DMS53 treated with DMSO at 0.1 percent for 48 hours (cell line): ENCODE measurements around the gene ELOVL2.
"Not testable (repeated sequence)": the region's sequence is repeated elsewhere in the genome, so short reads cannot be mapped to it uniquely, and the experiment has no call there.

Experiments used
- DNase-seq: peaks from one replicate; lab custom pipeline; 2025; ENCODE audit not compliant: unreplicated experiment; lab: John Stamatoyannopoulos, UW

ELOVL2 gene

GRCh38 chr6:11023032-11023431 lies 21.1 kb downstream of the ELOVL2 start:
- no peak for DNase-seq

GRCh38 chr6:11021714-11022113 lies 22.4 kb downstream of the ELOVL2 start:
- no peak for DNase-seq

DNA sequence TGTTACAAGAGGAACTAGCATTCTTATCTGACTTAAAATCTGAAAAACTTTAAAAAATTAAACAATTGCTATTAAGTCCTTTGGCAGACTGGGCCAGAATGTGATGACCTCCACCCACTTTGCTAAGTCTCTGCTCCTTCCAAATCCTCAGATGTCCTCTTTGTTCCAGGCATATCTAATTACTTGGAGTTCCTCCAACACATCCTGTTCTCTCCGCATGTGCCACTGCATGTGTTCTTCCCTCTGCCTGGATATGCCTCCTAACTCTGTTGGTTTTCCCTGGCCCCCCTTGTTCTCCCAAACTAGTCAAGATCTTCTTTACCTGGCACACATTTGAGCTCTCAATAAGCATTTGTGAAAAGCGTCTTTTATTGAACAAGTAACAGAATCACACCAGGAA lies 23.1 kb downstream of the ELOVL2 start:
- DNase-seq, result no peak

DNA sequence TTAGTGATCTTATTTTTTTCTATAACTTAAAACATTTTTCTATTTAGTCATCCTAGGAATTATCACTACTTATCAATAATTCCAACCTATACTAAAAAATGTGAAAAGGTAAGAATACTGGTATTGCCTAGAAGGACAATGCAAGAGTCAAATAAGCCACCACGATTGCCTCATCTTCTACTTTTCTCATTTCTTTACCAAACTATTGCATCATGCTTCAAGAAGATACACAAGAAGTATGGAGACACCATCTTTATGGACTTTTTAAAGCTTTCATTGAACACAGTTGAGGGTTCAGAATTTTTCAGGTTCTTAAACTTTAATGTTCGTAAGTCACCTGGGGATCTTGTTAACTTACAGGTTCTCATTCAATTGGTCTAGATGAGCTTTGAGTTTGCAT lies 25.9 kb downstream of the ELOVL2 start:
- no peak for DNase-seq

- no peak for DNase-seq
Measured at GRCh38 chr6:11017090-11017489, 27.0 kb downstream of the ELOVL2 start.

GRCh38 chr6:11016452-11016851 lies 27.7 kb downstream of the ELOVL2 start:
- no peak for DNase-seq

GRCh38 chr6:11015102-11015501 lies 29.0 kb downstream of the ELOVL2 start:
- DNase-seq, result no peak

DNA sequence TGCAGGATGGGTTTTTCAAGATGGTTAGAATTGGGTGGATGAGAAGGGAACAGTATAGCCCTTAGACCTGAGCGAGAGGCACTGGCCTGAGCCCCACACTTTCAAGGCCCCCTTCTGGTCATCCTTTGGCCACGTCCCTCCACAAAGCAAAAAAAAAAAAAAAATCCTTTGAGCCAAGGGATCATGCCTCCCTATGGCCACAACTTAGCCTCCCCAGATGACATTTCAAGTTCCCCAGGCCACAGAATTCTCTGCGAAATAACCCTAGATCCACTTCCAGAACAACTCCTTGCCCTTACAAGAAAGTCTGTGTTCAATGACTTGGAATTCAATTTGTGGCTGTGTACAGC lies 30.4 kb downstream of the ELOVL2 start:
- DNase-seq, result no peak

DNA sequence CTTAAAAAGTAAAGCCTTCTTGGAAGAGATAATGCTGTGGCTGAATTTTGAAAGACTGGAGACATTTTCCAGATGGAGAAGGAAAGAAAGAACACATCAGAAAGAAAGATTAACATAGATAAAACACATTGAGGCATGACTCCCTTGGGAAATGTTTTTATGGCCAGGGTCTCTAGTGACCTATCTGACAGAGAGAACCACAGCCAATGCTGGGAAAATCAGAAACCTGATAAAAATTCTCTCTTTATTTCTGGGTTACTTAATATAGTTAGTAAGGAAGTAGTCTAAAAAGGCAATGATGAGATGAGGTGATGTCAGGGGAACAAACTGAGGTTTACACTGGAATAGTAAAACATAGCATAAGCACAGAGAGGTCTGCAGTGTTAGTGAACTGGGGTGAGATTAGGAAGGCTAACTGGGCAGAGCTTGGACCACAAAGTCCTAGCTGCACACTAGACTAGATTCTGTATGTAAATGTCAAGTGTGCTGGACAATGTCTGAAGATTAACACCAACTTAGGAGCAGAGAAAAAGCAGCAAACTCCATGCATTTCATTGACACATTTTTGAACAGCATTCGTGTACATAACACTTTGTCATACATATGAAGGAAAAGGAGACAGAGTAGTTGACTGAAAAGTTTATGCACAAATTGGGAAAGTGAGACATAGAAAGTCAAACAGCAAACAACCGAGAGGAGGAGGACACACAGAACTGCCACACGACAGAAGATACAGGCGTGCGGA lies 31.0 kb downstream of the ELOVL2 start:
- DNase-seq, result no peak

GRCh38 chr6:11012295-11012754 lies 31.8 kb downstream of the ELOVL2 start:
- no peak for DNase-seq

DNA sequence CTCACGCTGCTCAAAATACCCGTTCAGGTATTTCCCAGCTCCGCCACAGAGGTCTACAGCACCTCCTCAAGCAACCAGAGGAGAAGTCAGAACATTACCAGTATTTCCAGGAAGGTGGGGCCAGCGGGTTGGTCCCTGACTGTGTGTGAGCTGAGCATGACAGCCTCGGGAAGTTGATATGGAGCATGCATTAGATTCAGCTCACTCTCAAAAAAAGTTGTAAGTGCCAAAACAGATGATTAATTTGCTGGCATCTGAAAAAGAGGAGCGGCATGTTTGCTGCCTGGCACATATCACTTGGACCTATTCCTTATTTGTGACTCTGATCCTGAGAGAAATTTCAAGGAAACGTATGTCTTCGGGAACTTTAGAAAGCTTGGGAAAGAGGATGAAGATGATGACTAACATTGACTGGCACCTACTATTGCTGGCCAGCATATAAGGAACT lies 32.3 kb downstream of the ELOVL2 start:
- no peak for DNase-seq

- peak; percentile 4 for DNase-seq
Measured at GRCh38 chr6:11009353-11009752, 34.8 kb downstream of the ELOVL2 start.

DNA sequence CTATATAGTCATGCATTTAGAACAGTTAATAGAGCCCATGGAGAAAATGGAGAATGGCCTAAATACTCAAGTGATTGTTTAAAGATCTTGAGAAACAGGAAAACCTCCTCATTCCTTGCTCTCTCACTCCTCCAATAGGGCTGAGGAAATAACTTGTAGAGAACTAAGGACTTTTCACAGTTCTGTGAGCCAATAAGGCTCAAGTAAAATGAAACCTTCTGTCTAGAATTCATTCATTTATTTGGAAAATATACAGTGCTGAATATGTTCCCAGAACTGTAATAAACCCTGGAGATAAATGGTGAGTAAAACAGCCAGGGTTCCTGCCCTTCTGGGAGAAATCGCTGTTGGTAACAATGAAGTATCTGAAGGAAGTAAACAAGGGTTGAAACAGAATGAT lies 35.3 kb downstream of the ELOVL2 start:
- no peak for DNase-seq

DNA sequence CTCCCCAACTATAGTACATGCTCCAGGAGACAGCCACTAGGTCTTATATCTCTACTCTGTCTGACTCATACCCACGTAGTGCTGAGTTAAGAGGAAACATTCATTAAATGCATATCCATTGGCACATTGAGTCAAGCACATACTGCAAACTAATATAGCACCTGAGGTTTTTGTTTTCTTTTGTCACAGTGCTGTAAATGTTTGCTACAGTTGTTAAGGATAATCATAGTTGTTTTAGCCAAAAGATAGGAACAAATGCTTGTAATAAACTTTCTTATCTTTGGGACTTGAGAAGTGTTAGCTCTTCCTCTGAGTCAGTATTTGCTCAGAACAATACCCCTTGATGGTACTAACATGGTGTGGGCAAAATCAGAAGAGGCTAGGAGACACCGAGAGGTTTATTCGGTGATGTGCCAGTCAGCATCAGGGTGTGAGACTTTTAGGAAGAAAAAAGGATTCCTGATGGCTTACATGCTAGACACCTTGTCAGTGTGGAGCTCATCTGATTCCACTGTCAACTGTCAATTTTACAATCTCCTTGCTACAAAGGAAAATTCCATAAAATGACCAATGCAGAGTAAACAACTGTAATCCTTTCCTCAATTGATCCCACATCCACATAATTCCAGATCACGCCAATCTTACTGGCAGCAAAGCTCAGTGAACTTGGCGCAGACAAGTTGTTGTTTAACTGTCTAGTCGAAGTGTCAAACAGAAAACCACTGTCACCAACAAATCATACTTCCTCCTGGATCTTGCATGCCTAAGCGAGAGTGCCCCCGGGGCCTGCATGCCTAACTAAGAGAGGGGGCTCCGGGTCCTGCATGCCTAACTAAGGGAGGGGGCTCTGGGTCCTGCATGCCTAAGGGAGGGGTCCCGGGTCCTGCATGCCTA lies 36.1 kb downstream of the ELOVL2 start:
- peak; percentile 16 for DNase-seq

GRCh38 chr6:11006061-11006460 lies 38.0 kb downstream of the ELOVL2 start:
- DNase-seq, result no peak

GRCh38 chr6:11003297-11003696 lies 40.8 kb downstream of the ELOVL2 start:
- not testable (repeated sequence) for DNase-seq

DNA sequence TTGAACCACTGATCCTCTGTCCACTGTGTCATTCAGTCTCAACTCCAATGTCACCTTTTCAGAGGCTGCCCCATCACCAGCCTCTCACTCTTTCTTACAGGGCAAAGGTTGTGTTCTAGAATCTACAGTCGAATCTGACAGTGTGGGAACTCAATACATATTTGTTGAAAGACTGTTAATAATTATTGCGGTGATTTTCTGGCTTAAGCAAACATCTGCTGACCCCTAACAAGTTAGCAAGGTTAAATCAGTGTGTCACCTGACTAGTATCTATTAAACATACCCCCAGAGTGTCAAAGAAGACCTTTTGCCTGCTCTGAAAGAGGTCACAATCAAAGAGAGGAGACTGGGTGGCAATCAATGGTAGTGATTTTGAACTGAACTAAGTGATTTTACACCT lies 41.9 kb downstream of the ELOVL2 start:
- DNase-seq, result no peak

GRCh38 chr6:10999994-11000393 lies 44.1 kb downstream of the ELOVL2 start:
- no peak for DNase-seq

- no peak for DNase-seq
Measured at GRCh38 chr6:10995114-10995707, 48.9 kb downstream of the ELOVL2 start.

- DNase-seq, result no peak
Measured at GRCh38 chr6:10993896-10994295, 50.2 kb downstream of the ELOVL2 start.

DNA sequence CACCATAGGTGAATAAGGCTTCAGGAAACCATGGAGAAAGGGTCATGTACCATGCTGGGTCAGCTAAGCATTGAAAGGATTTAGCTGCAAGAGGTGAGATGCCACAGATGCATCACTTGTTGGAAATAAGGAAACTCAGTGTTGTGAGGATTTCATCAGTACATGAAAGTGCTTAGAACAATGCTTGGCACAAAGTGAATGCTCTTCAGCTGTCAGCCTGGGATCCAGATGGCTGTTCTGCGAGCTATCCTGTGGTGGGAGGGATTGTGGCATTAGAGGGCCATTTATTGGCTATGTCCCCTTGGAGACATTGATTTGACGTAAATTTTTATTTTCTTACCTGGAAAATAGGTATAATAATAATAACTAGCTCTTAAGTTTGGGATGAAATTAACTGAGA lies 53.0 kb downstream of the ELOVL2 start:
- no peak for DNase-seq

- no peak for DNase-seq
Measured at GRCh38 chr6:10989587-10989986, 54.5 kb downstream of the ELOVL2 start.
